Placental pericyte (primary cell): Measurements from ENCODE around the gene TMEM139. TPM values are rescaled to one million over a fixed set of nuclear protein-coding genes. Genes with fewer than 3 reads are reported as not detected.

Experiments used
- small RNA-seq: library from RNA; depleted of rRNA; stranded (forward); fragments of <200 nt; gene quantifications from one replicate; pipeline ENCODE3, GENCODE V24; 2012; ENCODE audit warnings: low replicate concordance
- total RNA-seq: library from RNA; depleted of rRNA; stranded (reverse); fragments of >200 nt; gene quantifications from 2 replicates; pipeline ENCODE4 v1.2.3, GENCODE V29; 2012

The TMEM139 gene
- total RNA-seq: not detected in 2 replicates

DNA sequence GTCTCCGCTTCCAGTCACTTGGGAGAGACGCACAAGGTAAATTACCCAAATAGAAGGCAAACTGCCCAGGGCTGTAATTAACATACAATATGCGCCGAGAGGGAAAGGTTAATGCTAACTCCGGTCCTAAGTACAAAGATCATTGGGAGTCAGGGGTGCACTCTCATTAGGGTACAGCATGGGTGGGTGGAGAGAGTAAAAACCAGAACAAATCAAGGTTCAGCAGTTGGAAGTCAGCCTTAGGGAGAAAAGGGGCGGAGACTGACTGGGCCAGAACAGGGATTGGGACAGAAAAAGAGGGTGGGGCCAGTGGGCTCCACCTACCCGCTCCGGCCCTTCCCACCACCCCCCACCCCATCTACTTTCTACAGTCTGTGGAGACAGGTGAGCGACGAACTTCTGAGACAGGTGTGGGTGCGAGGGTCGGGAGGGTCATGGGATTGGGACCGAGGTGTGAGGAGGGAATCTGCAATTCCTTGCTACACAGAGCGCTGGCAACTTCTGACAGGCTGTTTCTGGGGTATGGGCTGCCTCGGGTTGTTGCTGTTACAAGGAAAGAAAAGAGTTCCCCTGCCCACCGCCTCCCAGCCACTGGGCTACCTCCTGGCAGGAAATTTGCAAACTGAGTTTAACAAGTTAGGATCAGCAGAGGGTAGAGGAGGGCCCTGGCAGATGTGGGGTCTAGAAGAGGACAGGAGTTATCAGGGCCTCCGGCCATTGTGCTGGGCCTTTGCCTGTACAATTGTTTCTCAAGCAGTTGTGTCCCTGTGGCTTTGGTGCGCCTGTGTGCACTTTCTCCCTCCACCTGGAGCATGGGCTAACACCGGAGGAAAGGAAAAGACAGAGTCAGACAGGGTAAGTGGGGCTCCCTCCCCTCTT lies at the start of gene TMEM139:
Gene TMEM139, plus strand, starts transcription at position 368 of the 879 bp plus-strand sequence. CDS start 1,000 bp downstream, outside the sequence.

DNA sequence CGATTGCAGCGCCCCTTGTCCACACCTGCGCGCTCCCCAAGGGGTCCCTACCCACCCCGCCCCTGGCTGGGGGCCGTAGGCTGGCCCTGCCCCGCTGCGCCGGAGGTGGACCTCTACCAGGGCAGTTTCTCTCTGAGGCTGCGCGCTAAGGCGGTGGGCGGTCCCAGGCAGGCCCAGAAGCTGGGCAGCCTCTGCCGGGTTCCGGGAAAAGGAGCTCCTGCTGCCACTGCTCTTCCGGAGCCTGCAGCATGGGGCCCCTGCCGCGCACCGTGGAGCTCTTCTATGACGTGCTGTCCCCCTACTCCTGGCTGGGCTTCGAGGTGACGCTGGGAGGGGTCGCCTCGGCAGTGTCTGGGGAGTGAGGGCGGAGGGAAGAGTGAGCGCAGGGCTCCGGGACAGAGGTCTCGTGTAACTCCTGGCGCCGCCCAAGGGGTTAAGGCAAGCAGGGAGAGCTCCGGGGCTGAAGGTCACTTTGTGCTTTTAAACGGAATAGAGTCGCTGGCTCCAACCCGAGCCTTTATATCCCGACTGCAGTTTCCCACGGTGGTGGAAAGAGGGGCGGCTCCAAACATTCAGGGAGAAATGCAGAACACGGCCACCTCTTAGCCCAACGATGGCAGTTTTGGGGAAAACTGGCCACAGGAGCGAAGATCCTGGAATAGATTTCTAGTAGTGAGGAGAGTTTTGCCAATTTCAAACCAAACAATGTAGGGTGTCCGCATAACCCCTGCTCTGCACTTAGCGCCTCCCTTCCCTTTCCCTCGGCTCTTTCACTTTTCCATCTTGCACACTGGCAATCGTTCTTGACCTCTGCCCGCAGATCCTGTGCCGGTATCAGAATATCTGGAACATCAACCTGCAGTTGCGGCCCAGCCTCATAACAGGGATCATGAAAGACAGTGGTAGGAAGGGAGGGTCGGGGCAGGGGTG lies 21.2 kb upstream of the TMEM139 start, which contains the start of gene GSTK1:
Gene GSTK1, plus strand, starts transcription at position 176 of the 930 bp plus-strand sequence. Its CDS starts 73 bp downstream, at position 249.

DNA sequence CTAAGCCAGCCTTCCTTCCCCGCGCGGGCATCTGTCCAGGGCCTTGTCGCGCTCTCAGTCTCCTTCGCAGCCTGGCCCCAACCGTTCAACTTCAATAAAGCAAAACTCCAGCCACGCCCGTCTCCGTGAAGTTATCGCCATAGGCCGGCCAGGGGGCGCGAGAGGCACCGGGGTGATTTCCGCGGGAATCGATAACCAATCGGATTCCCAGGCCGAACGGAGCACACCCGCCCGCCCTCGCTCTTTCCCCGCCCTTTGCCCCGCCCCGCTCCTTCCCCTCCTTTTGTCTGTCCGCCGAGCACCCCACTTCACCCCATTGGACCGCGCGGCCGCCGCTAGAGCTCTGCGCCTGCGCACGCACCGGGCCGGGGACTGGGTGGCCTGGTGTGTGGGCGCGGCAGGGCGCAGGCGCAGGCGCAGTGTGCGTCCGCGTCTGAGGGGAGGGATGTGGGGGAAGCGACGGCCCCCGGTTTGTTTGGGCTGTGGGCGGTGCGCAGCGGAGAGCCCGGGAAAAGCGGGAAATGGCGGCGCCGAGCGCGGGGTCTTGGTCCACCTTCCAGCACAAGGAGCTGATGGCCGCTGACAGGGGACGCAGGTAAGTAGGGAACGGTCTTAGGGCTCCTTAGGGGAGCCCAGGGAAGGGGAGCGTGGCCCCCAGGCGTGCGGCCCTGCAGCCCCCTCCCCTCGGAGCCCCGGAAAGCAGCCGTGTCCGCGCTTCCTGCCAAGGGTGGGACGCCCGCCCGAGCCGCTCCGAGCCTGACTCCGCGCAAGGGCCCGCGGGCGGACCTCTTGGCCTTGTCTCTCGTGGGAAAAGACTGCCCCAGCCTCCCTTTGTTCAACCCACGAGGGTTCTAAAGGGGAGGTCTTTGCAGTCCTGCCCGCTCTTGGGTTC lies 3.4 kb downstream of the TMEM139 start, which contains the start of gene CASP2:
Gene CASP2, plus strand, starts transcription at position 417 of the 892 bp plus-strand sequence. Its CDS starts 105 bp downstream, at position 522.

GRCh38 chr7:143315776-143316175 lies 31.0 kb downstream of the TMEM139 start, which contains the start of gene CLCN1:
CLCN1 (plus strand) TSS chr7:143316111; CDS start chr7:143316213, 102 bp downstream.

Small RNA genes within 50 kb of the gene (small RNA-seq; reads per million reads assigned to genes)
- not detected for gene RN7SL481P
- not detected for gene RN7SL535P

Other genes with a start within 250 kb of the TMEM139 start
- gene OR6V1, start 232.6 kb upstream of the TMEM139 start, total RNA-seq: not detected in 2 replicates
- gene PIP, start 152.9 kb upstream of the TMEM139 start, total RNA-seq: not detected in 2 replicates
- not detected in 2 replicates for gene TAS2R39, start 101.5 kb upstream of the TMEM139 start, total RNA-seq
- not detected in 2 replicates for gene TAS2R40, start 62.9 kb upstream of the TMEM139 start, total RNA-seq
- 62.4 and 63.2 TPM in 2 replicates for gene GSTK1, start 21.5 kb upstream of the TMEM139 start, total RNA-seq
- gene CASP2, start 3.4 kb downstream of the TMEM139 start, total RNA-seq: 8.3 and 15.0 TPM in 2 replicates
- gene CLCN1, start 31.2 kb downstream of the TMEM139 start, total RNA-seq: not detected in 2 replicates
- 0.44 and 1.1 TPM in 2 replicates for gene FAM131B, start 77.8 kb downstream of the TMEM139 start, total RNA-seq
- gene ZYX, start 96.4 kb downstream of the TMEM139 start, total RNA-seq: 86.7 and 119 TPM in 2 replicates
- gene EPHA1, start 123.9 kb downstream of the TMEM139 start, total RNA-seq: 0.43 TPM in 1 of 2 replicates, not detected in the other
- 0.29 TPM in 1 of 2 replicates, not detected in the other for gene TAS2R60, start 158.5 kb downstream of the TMEM139 start, total RNA-seq
- 0.29 TPM in 1 of 2 replicates, not detected in the other for gene TAS2R41, start 192.9 kb downstream of the TMEM139 start, total RNA-seq